ENCODE measurements around the gene TNIK. TPM values are rescaled to one million over a fixed set of nuclear protein-coding genes. Genes with fewer than 3 reads are reported as not detected.

Gene TNIK
- total and polyA plus RNA-seq, 2 of the 4 experiments (the other 2 are of a cell fraction) = 3.4 to 6.3 TPM

- BruUV-seq (replicated peaks) = no TSS peak
- Histone ChIP-seq H2BK20ac (ENCODE audit: low read depth, low read length) (no peak overlapping the region), H3K27me3 (ENCODE audit: control insufficient read depth, insufficient read depth, low read length) (no peaks in the 10 kb centered on the region), H2AK9ac (replicated peaks; ENCODE audit: low read depth, low read length, poor library complexity) (no peak overlapping the region), H3K4me2 (ENCODE audit: low read depth, low read length) (no peak overlapping the region), H3K79me1 (ENCODE audit: low read depth in 1 of 2, low read length in 2 of 2) (no peaks in the 10 kb centered on the region), H4K91ac (ENCODE audit: insufficient read depth, low read depth, low read length) (peak overlapping the region; percentile 8; the same call in 1 of the 2 replicates), H3K27ac (ENCODE audit: insufficient read depth, low read length) (no peak overlapping the region), H3K9me1 (ENCODE audit: insufficient read depth, low read length) (peaks cover 10% of the 10 kb centered on the region), H4K20me1 (ENCODE audit: insufficient read depth, low read length) (peaks cover 3% of the 10 kb centered on the region; the same call in 1 of the 2 replicates), H3K4ac (ENCODE audit: low read depth, low read length) (peak overlapping the region; percentile 55; the same call in 1 of the 2 replicates), H3K4me1 (ENCODE audit: control insufficient read depth, insufficient read depth, low read length) (peaks cover 11% of the 10 kb centered on the region), H3K23ac (ENCODE audit: low read depth, low read length) (0 out of 2 replicates have a peak overlapping the region, but pooled peaks have one; percentile 29), H4K5ac (ENCODE audit: low read depth, low read length) (no peak overlapping the region), H3K18ac (ENCODE audit: low read depth, low read length) (no peak overlapping the region; the same call in 1 of the 2 replicates), H3K4me3 (ENCODE audit: insufficient read depth, low read depth, low read length) (no peak overlapping the region), H2AFZ (replicated peaks; ENCODE audit: low read length, poor library complexity) (no peak overlapping the region), H2BK5ac (ENCODE audit: low read depth, low read length, poor library complexity, severe bottlenecking) (no peak overlapping the region), H3K56ac (ENCODE audit: extremely low read depth, insufficient read depth, low read length) (no peak overlapping the region), H3K36me3 (ENCODE audit: control insufficient read depth, insufficient read depth, low read length) (no peaks in the 10 kb centered on the region), H3K9me3 (ENCODE audit: control insufficient read depth, insufficient read depth, low read length) (no peaks in the 10 kb centered on the region), H3K14ac (replicated peaks; ENCODE audit: low read depth, low read length) (peak overlapping the region; percentile 54; the same call in 1 of the 2 replicates), H2BK15ac (ENCODE audit: low read depth, low read length) (0 out of 3 replicates have a peak overlapping the region, but pooled peaks have one; percentile 35), H2AK5ac (ENCODE audit: low read depth, low read length) (peak overlapping the region; percentile 3; the same call in 1 of the 2 replicates), H2BK120ac (ENCODE audit: low read depth, low read length) (no peak overlapping the region), H3K9ac (ENCODE audit: low read depth, low read length) (no peak overlapping the region), H4K8ac (ENCODE audit: low read depth in 2 of 2, low read length in 2 of 2) (no peak overlapping the region)
- dilution Hi-C loops (cut with HindIII; ENCODE audit: low sequenced_read_pairs, unreplicated experiment) (no loop called here), in situ Hi-C loops (cut with MboI; ENCODE audit: low sequenced_read_pairs) (no loop called here), intact Hi-C loops (cut with micrococcal nuclease) (no loop called here)
- DNase-seq (no peak), ATAC-seq (ENCODE audit: low read depth) (no peak)
- ChIA-PET CTCF (no interaction called here), POLR2A (ENCODE audit: unreplicated experiment) (interaction anchor here (0.5 to 0.7 kb wide), 2 partner anchors 23 to 44 kb away, joined by 4 to 9 read pairs; no protein-coding TSS in a partner anchor)
- TF ChIP-seq MXI1 (IDR thresholded peaks at IDR 0.05; ENCODE audit: borderline replicate concordance, low read depth, low read length) (no peak), FOS (IDR thresholded peaks at IDR 0.05; ENCODE audit: low read depth, low read length) (no peak), MAFK (IDR thresholded peaks at IDR 0.05; ENCODE audit: low read depth, low read length) (no peak), CEBPB (IDR thresholded peaks at IDR 0.05; ENCODE audit: low read depth, low read length) (no peak), NFE2L2 (IDR thresholded peaks at IDR 0.05; ENCODE audit: low read depth, low read length) (no peak), RFX5 (IDR thresholded peaks at IDR 0.05; ENCODE audit: low read depth, low read length) (no peak), MAZ (IDR thresholded peaks at IDR 0.05; ENCODE audit: borderline replicate concordance, low read depth, low read length) (no peak), CHD1 (IDR thresholded peaks at IDR 0.05; ENCODE audit: low read depth, low read length) (no peak), RCOR1 (IDR thresholded peaks at IDR 0.05; ENCODE audit: insufficient replicate concordance, low read length) (no peak), BHLHE40 (IDR thresholded peaks at IDR 0.05; ENCODE audit: low read depth, low read length) (no peak), CTCF (conservative IDR thresholded peaks at IDR 0.05; ENCODE audit: low read depth, low read length) (no peak), ELK1 (IDR thresholded peaks at IDR 0.05; ENCODE audit: borderline replicate concordance, low read depth, low read length) (no peak), USF2 (IDR thresholded peaks at IDR 0.05; ENCODE audit: low read depth, low read length) (no peak), RAD21 (IDR thresholded peaks at IDR 0.05; ENCODE audit: low read length) (no peak), POLR2A (IDR thresholded peaks at IDR 0.05; ENCODE audit: low read depth, low read length) (no peak), SMC3 (IDR thresholded peaks at IDR 0.05; ENCODE audit: low read depth, low read length) (no peak)
- WGBS, 2 experiments (ENCODE audit: extremely low coverage in 2 of 2, insufficient read length in 1 of 2) = 100% methylated on average over 1 of the region's 2 CpGs; no CpG with 5 or more reads in 1 of the 2 experiments
Observed at GRCh38 chr3:171090321-171090720, 369.9 kb downstream of the TNIK start.

Data from IMR-90 (cell line).